NB4 (cell line): ENCODE measurements around the gene IGFL2.

Source experiments
- POLR2A ChIP-seq: IDR thresholded peaks from 2 replicates; pipeline ENCODE4 v1.6.1; 2011; ENCODE audit warnings: mild to moderate bottlenecking; ENCODE audit not compliant: insufficient read length; ENCODE audit errors: extremely low read depth
- TF ChIP-seq, protein P1 (sequence below): IDR thresholded peaks from one replicate; pipeline ENCODE4 v1.5.1; 2012; ENCODE audit warnings: low read depth, low read length

DNA sequence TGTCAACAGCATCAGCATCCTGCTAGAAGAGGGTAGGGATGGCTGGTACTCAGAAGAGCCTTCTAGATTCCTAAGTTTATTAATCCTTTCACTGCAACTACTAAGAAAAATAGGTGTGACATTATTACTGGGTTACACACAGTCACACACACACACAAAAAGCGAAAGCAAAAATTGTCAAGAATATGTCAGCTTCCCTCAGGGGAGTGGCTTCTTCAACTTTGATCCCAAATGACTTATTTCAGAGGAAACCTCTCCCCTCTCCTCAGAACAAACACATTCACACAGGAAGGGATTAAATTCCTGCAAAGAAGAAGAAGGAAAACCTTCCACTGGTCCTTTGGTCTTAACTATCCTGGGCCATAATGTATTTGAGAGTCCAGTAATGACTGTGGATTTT lies 61.4 kb downstream of the IGFL2 start:
- TF ChIP-seq, protein P1, sequence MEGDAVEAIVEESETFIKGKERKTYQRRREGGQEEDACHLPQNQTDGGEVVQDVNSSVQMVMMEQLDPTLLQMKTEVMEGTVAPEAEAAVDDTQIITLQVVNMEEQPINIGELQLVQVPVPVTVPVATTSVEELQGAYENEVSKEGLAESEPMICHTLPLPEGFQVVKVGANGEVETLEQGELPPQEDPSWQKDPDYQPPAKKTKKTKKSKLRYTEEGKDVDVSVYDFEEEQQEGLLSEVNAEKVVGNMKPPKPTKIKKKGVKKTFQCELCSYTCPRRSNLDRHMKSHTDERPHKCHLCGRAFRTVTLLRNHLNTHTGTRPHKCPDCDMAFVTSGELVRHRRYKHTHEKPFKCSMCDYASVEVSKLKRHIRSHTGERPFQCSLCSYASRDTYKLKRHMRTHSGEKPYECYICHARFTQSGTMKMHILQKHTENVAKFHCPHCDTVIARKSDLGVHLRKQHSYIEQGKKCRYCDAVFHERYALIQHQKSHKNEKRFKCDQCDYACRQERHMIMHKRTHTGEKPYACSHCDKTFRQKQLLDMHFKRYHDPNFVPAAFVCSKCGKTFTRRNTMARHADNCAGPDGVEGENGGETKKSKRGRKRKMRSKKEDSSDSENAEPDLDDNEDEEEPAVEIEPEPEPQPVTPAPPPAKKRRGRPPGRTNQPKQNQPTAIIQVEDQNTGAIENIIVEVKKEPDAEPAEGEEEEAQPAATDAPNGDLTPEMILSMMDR: no peak
- no peak for TF ChIP-seq POLR2A
